ENCODE data around the gene C1orf226. TPM values are rescaled to one million over a fixed set of nuclear protein-coding genes. Genes with fewer than 3 reads are reported as not detected.
"Not testable (repeated sequence)": the region's sequence is repeated elsewhere in the genome, so short reads cannot be mapped to it uniquely, and the experiment has no call there.

Gene C1orf226
- total RNA-seq, 1 donor from 2014 or later, result 1.5 TPM

DNA sequence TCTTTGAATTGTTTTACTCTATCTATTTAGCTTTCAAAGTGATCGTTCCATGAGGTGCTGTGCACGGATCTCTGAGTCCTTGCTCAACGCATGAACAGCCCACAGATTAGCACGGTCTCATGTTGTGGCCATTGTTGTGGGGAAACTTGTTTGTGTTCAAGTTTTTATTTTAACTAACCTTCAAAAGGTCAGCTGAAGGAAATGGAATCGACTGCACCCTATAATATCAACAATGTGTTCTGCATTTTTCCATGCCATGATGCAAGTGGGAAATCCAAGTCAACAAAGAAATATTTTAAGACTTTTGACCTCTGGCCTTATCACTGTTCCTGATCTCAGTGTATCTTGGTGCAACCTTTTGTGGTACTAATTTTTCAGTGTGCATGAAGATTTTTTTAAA lies 24.3 kb downstream of the C1orf226 start:
- DNase-seq, result no peak

DNA sequence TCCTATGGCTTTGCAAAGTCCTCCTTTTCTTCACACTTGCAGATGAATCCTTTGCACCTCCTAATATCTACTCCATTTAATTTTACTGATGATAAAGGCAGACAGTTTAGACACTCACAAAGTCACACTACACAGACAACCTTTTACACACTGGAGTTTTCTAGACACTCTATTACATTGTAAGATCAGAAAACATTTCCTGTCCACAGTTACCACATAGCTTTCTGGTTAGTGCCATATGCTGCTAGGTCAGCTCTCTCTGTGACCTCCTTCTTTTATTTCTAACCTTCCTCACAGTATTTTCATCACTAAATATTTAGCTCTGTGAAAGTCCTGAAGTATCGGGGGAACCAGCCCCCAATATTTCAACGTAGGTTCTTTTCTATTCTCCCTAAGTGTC lies 25.3 kb downstream of the C1orf226 start:
- no peak for DNase-seq

DNA sequence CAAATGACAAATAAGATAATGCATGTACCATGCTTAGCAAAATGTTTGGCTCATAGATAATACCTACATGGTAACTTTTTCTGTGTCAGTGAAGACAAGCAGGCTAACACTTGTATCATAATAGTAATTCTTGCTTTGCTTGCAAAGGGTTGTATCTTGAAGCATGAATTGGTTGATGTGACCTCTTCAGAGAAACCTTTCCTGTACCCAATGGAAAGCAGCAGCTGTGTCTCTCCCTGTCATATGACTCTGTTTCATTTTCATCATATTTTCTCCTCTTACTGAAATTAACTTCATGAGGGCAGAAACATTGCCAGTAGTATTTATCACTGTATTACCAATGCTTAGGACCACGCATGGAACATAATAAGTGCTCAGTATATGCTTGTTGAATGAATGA lies 26.0 kb downstream of the C1orf226 start:
- DNase-seq, result no peak

- DNase-seq, result no peak
Measured at GRCh38 chr1:162412002-162412401, 30.5 kb downstream of the C1orf226 start, which contains the start of gene SH2D1B. TSS of gene SH2D1B (minus strand) at chr1:162412136. CDS start at chr1:162412016, 120 bp downstream.

- no peak for DNase-seq
Measured at GRCh38 chr1:162416215-162416614, 34.7 kb downstream of the C1orf226 start.

- no peak for DNase-seq
Measured at GRCh38 chr1:162416909-162417308, 35.4 kb downstream of the C1orf226 start.

DNA sequence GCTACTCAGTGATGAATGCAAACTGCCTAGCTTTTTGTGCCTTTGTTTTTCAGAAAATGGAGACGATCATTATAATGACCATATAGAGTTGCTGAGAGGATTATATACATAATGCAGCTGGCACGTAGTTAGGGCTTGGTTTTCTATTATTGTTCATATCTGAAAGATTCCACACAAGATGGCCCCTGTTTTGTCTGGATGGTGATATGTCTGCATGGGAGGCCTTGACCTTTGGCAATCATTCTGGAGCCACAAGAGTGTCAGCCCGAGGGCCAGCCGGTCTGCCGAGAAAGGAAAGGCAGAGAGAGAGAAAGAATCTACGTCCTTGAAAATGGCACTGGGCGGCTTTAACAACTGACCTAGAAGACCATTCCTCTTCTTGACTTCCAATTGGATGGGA lies 36.1 kb downstream of the C1orf226 start:
- no peak for DNase-seq

DNA sequence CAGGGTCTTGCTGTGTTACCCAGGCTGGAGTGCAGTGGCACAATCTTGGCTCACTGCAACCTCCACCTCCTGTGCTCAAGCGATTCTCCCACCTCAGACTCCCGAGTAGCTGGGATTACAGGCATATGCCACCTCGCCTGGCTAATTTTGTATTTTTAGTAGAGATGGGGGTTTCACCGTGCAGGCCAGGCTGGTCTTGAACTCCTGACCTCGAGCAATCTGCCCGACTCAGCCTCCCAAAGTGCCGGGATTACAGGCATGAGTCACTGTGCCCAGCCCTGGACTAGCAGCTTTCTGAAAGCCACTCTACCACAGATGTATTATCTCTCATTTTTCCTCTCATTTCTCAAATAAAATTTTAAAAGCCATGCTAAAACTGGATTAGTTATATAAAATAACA lies 37.1 kb downstream of the C1orf226 start:
- not testable (repeated sequence) for DNase-seq

GRCh38 chr1:162419450-162419931 lies 38.0 kb downstream of the C1orf226 start:
- DNase-seq, result not testable (repeated sequence)

- no peak for DNase-seq
Measured at GRCh38 chr1:162420120-162420519, 38.6 kb downstream of the C1orf226 start.

- no peak for DNase-seq
Measured at GRCh38 chr1:162421258-162422164, 40.0 kb downstream of the C1orf226 start.

DNA sequence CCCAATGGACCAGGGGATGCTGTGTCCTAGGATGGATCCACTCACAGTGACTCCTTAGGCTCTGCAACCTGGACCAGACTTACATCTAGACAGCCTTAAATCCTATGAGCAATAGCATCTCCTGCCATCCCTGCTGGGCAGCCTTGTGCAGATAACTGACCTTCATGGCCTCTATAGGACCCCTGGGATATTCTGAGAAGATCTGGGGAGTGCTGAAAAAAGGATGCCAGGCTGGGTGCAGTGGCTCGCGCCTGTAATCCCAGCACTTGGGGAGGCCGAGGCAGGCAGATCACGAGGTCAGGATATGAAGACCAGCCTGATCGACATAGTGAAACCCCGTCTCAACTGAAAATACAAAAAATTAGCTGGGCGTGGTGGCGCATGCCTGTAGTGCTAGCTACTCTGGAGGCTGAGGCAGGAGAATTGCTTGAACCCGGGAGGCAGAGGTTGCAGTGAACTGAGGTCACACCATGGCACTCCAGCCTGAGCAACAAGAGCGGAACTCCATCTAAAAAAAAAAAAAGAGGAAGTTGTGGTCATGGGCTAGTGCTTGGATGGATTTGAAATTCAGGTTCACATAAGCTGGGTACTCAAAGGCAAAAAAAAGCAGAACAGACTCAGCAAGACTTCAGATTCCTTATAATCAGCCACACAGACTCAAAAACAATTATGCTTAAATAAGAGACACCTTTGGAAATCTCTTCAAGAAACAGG lies 41.3 kb downstream of the C1orf226 start:
- DNase-seq, result no peak

- DNase-seq, result no peak
Measured at GRCh38 chr1:162430583-162430982, 49.1 kb downstream of the C1orf226 start.

DNA sequence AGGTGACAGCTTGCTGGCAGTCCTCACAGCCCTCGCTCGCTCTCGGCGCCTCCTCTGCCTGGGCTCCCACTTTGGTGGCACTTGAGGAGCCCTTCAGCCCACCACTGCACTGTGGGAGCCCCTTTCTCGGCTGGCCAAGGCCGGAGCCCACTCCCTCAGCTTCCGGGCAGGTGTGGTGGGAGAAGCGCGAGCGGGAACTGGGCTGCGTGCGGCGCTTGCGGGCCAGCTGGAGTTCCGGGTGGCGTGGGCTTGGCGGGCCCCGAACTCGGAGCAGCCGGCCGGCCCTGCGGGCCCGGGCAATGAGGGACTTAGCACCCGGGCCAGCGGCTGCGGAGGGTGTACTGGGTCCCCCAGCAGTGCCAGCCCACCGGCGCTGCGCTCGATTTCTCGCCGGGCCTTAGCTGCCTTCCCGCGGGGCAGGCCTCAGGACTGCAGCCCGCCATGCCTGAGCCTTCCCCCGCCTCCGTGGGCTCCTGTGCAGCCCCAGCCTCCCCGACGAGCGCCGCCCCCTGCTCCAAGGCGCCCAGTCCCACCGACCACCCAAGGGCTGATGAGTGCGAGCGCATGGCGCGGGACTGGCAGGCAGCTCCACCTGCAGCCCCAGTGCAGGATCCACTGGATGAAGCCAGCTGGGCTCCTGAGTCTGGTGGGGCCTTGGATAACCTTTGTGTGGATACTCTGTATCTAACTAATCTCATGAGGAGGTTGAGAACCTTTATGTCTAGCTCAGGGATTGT lies 51.6 kb downstream of the C1orf226 start:
- not testable (repeated sequence) for DNase-seq

Small RNA genes within 50 kb of the gene (small RNA-seq; reads per million reads assigned to genes)
- gene MIR556 (ENCODE audit: low replicate concordance) (0.09 reads per million), gene RNA5SP61 (ENCODE audit: low replicate concordance) (not detected)

Other genes with a start within 250 kb of the C1orf226 start
- gene SPATA46, start 4.9 kb upstream of the C1orf226 start, total RNA-seq, result not detected
- not detected for gene SH2D1B, start 30.4 kb downstream of the C1orf226 start, total RNA-seq
- 36.0 TPM for gene UHMK1, start 116.1 kb downstream of the C1orf226 start, total RNA-seq
- 54.6 TPM for gene UAP1, start 180.0 kb downstream of the C1orf226 start, total RNA-seq

Measured in skin of body (tissue), 3 donors.